Measurements from ENCODE around the gene DUSP16. TPM values are rescaled to one million over a fixed set of nuclear protein-coding genes. Genes with fewer than 3 reads are reported as not detected.
"Not testable (repeated sequence)": the region's sequence is repeated elsewhere in the genome, so short reads cannot be mapped to it uniquely, and the experiment has no call there.

Gene DUSP16
- total RNA-seq, 1 donor from 2014 or later: 16.4 TPM

- no peaks in the 10 kb centered on the region for H3K4me1 ChIP-seq
- H3K27ac ChIP-seq (replicated peaks): no peak overlapping the region
- H3K9me3 ChIP-seq (replicated peaks): no peaks in the 10 kb centered on the region
- TF ChIP-seq CTCF (IDR thresholded peaks at IDR 0.05; ENCODE audit: borderline replicate concordance): no peak
- intact Hi-C loops (cut with micrococcal nuclease): no loop called here
- no peak for DNase-seq
- H3K36me3 ChIP-seq: no peaks in the 10 kb centered on the region
- H3K4me3 ChIP-seq: no peak overlapping the region
- no peaks in the 10 kb centered on the region for H3K27me3 ChIP-seq (ENCODE audit: low read depth)
These were observed 37.3 kb upstream of the DUSP16 start for GRCh38 chr12:12599750-12600643.

GRCh38 chr12:12598864-12599263, 36.2 kb upstream of the DUSP16 start:
- Histone ChIP-seq H3K36me3 (no peaks in the 10 kb centered on the region), H3K27ac (replicated peaks) (no peak overlapping the region), H3K9me3 (replicated peaks) (no peaks in the 10 kb centered on the region), H3K27me3 (ENCODE audit: low read depth) (no peaks in the 10 kb centered on the region), H3K4me3 (no peak overlapping the region), H3K4me1 (no peaks in the 10 kb centered on the region)
- intact Hi-C loops (cut with micrococcal nuclease): no loop called here
- no peak for DNase-seq
- TF ChIP-seq CTCF (IDR thresholded peaks at IDR 0.05; ENCODE audit: borderline replicate concordance): no peak

GRCh38 chr12:12596598-12596997, 33.9 kb upstream of the DUSP16 start:
- H3K36me3 ChIP-seq; DNase-seq; H3K27ac ChIP-seq (replicated peaks); H3K4me1 ChIP-seq; H3K4me3 ChIP-seq; intact Hi-C loops (cut with micrococcal nuclease); H3K27me3 ChIP-seq (ENCODE audit: low read depth); H3K9me3 ChIP-seq (replicated peaks): not testable (repeated sequence)

- intact Hi-C loops (cut with micrococcal nuclease); DNase-seq; H3K36me3 ChIP-seq; H3K9me3 ChIP-seq (replicated peaks); H3K4me1 ChIP-seq; H3K4me3 ChIP-seq; H3K27me3 ChIP-seq (ENCODE audit: low read depth); H3K27ac ChIP-seq (replicated peaks): not testable (repeated sequence)
These were observed 33.3 kb upstream of the DUSP16 start for GRCh38 chr12:12595929-12596328.

- DNase-seq: no peak
- Histone ChIP-seq H3K4me1 (no peaks in the 10 kb centered on the region), H3K9me3 (replicated peaks) (no peaks in the 10 kb centered on the region), H3K27me3 (ENCODE audit: low read depth) (no peaks in the 10 kb centered on the region), H3K4me3 (no peak overlapping the region), H3K36me3 (no peaks in the 10 kb centered on the region), H3K27ac (replicated peaks) (no peak overlapping the region)
- intact Hi-C loops (cut with micrococcal nuclease): no loop called here
- no peak for TF ChIP-seq CTCF (IDR thresholded peaks at IDR 0.05; ENCODE audit: borderline replicate concordance)
These were observed 30.3 kb upstream of the DUSP16 start for GRCh38 chr12:12592930-12593329.

GRCh38 chr12:12590961-12591360, 28.3 kb upstream of the DUSP16 start:
- no peak for TF ChIP-seq CTCF (IDR thresholded peaks at IDR 0.05; ENCODE audit: borderline replicate concordance)
- intact Hi-C loops (cut with micrococcal nuclease): no loop called here
- Histone ChIP-seq H3K36me3 (no peaks in the 10 kb centered on the region), H3K4me3 (no peak overlapping the region), H3K4me1 (no peaks in the 10 kb centered on the region), H3K9me3 (replicated peaks) (no peaks in the 10 kb centered on the region), H3K27me3 (ENCODE audit: low read depth) (no peaks in the 10 kb centered on the region), H3K27ac (replicated peaks) (no peak overlapping the region)
- no peak for DNase-seq

GRCh38 chr12:12588436-12588835, 25.8 kb upstream of the DUSP16 start:
- H3K4me1 ChIP-seq; H3K27ac ChIP-seq (replicated peaks); intact Hi-C loops (cut with micrococcal nuclease); DNase-seq; H3K9me3 ChIP-seq (replicated peaks); H3K27me3 ChIP-seq (ENCODE audit: low read depth); H3K4me3 ChIP-seq; H3K36me3 ChIP-seq: not testable (repeated sequence)

Measured in left ventricle myocardium inferior (tissue), 1 donor.